NCI-H1417 treated with DMSO at 0.1 percent for 48 hours (cell line): ENCODE measurements around the gene BLOC1S3.

Experiments used
- DNase-seq: peaks from one replicate; lab custom pipeline; 2025; lab: John Stamatoyannopoulos, UW

BLOC1S3 gene

DNA sequence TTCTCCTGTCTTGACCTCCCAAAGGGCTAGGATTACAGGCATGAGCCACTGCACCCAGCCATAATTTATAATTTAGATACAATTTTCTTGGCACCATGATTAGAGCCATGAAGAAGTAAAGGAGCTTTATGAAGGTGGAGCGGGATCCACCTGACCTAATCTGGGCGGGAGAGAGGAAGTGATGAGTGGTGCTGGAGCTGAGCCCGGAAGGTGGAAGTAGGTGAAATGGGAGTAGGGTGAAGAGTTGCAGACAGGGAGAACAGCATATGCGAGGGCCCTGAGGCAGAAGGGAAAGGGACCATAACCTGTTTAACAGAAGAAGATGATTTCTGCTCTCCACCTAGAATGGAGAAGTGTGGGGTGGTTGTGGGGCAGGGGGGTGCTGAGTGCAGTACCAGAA, 4.2 kb downstream of the BLOC1S3 start:
- no peak for DNase-seq

GRCh38 chr19:45184115-45184514, 5.5 kb downstream of the BLOC1S3 start:
- DNase-seq = no peak

- no peak for DNase-seq
These were observed 8.1 kb downstream of the BLOC1S3 start for GRCh38 chr19:45186509-45187334.

GRCh38 chr19:45187421-45188100, 9.0 kb downstream of the BLOC1S3 start:
- DNase-seq = no peak

DNA sequence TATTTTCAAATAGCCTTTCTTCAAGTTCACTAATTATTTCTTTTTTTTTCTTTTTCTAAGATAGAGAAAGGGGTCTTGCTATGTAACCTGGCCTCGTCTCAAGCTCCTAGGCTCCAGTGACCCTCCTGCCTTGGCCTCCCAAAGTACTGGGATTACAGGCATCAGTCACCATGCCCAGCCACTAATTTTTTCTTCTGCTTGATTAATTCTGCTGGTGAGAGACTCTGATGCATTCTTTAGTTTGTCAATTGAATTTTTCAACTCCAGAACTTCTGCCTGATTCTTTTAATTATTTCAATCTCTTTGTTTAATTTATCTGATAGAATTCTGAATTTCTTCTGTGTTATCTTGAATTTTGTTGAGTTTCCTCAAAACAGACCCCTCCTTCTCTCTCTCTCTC, 11.4 kb downstream of the BLOC1S3 start:
- DNase-seq = no peak

GRCh38 chr19:45191375-45191774, 12.8 kb downstream of the BLOC1S3 start:
- DNase-seq = no peak

DNA sequence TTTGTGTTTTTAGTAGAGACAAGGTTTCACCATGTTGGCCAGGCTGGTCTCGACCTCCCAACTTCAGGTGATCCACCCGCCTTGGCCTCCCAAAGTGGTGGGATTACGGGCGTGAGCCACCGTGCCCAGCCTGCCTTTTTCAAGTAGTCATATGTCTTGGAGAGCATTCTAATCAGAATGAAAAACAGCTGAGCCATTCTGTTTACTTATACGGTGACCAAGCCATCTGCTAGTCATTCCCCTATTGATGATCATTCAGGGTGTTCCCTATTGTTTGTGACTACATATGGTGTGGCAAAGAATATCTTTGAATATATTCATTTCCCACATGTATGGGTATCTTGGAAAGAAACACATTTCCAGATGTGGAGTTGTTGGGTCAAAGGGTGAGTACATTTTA, 17.2 kb downstream of the BLOC1S3 start:
- no peak for DNase-seq

DNA sequence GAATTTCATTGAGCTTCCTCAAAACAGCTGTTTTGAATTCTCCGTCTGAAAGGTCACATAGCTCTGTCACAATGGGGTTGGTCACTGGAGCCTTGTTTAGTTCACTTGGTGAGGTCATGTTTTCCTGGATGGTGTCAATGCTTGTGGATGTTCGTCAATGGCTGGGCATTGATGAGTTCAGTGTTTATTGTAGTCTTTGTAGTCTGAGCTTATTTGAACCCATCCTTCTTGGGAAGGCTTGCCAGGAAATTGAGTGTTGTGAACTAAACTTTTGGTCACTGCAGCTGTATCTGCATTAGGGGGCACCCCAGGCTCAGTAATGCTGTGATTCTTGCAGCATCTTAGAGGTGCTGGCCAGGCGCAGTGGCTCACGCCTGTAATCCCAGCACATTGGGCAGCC, 22.0 kb downstream of the BLOC1S3 start:
- DNase-seq = no peak

DNA sequence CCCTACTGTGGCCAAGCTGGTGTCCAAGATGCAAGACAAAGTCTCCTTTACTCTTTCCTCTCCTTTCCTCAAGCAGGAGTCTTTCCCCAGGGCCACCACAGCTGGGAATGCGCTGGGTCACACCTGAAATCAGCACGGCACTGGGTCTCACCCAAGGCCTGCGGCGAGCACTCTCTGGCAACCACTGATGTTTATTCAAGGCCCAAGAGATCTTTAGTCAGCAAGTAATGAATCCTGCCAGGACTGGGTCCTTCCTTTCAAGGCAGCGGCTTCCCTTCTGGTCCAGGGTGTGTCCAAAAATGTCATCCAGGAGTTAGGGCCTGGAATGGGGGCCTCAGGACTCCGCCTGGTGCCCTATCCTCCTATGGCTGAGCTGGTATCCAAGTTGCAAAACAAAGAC, 24.1 kb downstream of the BLOC1S3 start:
- DNase-seq = no peak

- no peak for DNase-seq
These were observed 27.2 kb downstream of the BLOC1S3 start for GRCh38 chr19:45205810-45206209.

DNA sequence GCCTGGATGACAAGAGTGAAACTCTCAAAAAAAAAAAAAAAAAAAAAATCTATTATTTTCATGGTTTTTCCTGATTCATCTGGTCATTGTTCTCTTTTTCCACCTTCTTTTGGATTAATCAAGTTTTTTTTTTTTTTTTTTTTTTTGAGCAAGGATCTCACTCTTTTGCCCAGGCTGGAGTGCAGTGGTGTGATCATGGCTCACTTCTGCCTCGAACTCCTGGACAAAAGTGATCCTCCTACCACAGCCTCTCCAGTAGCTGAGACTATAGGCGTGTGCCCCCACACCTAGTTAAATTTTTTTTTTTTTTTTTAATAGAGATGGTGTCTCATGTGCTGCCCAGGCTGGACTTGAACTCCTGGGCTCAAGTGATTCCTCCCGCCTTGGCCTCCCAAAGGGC, 27.7 kb downstream of the BLOC1S3 start:
- DNase-seq = no peak

GRCh38 chr19:45211751-45212381, 33.3 kb downstream of the BLOC1S3 start:
- DNase-seq = no peak

- DNase-seq = no peak
These were observed 34.4 kb downstream of the BLOC1S3 start for GRCh38 chr19:45213031-45213430.

DNA sequence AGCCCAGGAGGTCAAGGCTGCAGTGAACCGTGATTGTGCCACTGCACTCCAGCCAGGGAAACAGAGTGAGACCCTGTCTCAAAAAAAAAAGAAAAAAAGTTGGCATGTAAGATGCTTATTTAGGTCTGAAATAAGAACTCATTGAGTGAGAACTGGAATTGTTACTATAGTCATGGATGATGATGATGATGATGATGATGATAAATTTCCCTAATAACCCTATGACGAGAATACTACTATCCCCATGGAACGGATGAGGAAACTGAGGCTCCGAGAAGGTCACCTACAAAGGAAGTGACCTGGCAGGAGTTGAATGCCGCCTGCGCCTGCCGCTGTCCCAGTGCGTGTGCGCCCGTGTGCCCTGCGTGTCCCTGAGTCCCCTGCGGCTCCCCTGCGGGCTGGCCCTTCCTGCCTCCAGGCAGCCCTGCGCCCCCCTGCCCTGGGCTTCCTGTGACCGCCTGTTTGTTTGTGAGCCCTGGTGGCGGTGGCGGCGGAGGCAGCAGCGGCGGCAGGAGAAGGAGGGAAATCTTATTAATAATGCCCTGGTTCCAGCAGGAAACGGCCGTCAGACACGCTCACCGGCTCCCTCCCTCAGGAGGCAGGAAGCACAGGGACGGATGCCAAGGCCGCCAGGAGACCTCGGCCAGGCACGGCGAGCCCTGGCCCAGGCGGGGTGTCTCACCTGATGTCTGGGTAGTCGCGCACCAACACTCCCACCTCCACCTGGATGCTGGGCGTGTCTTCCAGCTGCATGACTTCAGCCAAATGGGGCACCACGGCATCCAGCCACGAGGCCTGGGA, 37.0 kb downstream of the BLOC1S3 start:
- DNase-seq = peak; percentile 8

DNA sequence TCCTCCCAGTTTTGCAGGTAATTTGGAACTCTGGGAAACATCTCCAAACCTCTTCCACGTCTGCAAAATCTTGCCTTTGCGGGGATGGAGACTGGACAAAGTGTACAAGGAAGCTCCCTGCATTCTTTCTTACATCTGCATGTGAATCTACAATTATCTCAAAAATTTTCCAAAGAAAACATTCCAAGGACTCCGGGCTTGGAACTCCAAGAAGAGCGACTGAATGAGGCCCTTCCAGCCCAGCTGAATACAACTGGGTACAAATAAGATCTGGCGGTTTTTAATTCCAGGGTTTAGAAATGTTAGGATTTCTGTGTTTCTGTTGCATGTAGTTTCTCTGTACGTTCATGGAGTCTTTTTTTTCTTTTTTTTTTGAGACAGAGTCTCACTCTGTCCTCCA, 38.1 kb downstream of the BLOC1S3 start:
- DNase-seq = no peak

- DNase-seq = no peak
These were observed 38.8 kb downstream of the BLOC1S3 start for GRCh38 chr19:45217193-45217956.

DNA sequence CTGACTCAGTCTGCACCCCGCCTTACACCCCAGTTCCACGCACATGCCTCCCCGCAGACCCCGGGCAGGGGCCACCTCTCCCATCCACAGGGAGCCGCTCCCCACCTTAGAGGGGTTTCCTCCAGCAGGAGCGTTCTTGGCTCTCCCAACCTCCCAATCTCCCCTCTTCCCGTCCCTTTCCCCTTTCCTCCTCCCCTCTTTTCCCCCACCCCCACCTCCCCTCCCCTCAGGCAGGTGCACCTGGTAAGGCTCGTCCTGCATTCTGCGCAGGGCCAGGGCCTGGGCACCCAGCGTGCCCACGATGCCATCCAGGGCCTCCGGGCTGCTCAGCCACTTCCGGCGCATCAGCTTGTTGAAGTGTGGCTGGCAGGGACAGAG, 39.4 kb downstream of the BLOC1S3 start:
- DNase-seq = no peak

DNA sequence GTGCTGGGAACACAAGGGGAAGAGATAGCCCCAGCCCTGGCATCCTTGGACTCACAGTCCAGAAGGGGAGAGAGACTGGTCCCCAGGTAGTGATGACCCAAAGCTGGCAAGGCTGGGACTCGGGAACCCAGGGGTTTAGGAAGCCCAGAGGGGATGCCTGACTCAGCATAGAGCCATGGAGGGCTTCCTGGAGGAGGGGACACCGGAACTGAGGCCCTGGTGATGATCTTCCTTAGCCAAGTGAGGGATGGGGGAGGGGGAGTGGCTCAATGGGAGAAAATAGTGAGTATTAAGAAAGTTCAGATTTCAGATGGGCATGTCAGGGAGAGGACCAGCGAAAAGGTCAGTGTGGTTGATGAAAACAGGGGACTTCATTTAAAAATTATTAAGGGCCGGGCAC, 39.8 kb downstream of the BLOC1S3 start:
- no peak for DNase-seq

GRCh38 chr19:45218911-45219743, 40.5 kb downstream of the BLOC1S3 start:
- no peak for DNase-seq

GRCh38 chr19:45222724-45223123, 44.1 kb downstream of the BLOC1S3 start:
- no peak for DNase-seq

- no peak for DNase-seq
These were observed 45.3 kb downstream of the BLOC1S3 start for GRCh38 chr19:45223879-45224278.
